Measurements from ENCODE around the gene SMIM35.

SMIM35 gene

DNA sequence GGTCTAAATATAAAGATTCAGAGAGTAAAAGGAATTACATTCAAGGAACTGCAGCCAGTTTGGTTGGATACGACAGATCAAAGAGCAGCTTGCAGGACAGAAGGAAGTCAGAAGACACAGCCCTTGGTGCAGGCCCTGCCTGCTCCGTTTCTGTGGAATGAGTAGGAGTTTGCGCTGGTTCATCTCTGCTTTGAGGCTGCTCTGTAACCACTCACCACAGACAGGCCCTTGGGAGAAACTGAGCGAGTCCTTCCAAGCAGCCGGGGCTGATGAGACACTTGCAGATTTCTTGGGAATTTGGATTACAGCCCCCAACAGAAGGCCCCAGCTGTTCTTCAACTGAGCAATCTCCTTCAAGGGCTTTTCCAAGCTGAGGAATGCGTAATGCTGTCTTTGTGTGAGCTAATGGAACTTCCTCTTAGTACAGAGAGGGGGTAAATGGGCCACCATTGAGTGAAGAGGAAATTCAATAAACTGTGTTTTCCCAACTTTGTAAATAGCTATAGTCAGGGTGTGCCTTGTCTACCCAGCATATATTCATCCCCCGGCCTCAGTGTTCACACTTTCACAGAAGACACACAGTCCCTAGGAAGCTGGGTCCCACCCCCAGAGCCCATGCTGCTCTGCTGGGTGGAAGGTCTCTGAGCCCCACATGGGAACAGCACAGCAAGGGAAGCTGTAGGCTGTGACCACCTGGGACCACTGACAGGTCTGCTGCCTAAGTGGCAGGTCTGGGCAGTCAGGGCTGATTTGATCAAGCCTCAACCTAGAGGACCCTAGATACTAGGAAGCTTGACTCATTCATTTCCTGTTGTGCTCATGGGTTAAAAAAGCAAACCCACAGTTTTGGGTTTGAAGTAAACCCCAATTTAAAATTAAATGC lies 84.0 kb downstream of the SMIM35 start:
- DNase-seq (ENCODE audit: low spot score) = no peak

DNA sequence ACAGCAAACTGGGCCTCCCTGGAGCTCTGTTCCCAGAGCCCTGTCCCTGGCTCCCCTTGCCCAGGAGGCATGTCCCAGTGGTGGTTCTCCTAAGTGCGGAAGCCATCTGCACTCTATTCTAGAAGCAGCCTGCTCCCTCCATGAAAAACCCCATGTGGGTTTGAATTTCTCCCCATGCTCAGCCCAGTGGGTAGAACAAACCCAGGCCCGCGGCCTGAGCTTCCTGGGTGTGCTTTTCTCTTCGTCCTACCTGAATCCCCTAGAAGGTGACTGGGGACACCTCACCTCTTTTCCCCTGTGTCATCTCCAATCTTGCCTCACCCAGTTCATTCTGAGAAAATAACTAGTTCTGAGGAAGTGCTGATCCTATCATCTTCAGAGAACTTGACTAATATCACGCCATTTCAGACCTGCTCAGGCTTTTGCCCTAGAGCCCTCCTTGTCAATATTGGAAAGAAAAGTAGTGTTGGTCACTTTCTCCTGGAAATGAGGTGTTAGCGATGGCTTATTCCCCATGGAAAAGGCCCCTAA lies 84.7 kb downstream of the SMIM35 start:
- no peak for DNase-seq (ENCODE audit: low spot score)

DNA sequence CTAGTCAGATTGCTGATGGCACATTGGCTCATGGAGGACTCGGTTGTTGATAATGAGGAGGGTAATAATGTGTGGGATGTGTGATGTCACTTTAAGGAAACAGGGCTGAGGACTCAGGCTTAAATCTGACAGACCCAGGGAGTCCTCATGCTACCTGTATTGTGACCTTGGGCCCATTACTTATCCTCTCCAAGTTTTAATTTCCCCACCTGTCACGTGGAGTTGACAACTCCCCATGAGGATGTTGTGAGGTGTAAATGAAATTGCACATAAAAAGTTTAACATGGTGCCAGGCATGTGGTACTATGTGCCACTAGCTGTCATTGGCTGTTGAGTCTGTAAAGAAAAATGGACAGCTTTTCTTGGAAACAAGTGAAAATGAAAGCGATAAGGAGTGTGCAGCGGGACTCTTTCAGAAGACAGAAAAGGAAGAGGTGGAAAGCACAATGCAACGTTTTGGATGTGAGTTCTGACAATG lies 85.2 kb downstream of the SMIM35 start:
- no peak for DNase-seq (ENCODE audit: low spot score)

DNA sequence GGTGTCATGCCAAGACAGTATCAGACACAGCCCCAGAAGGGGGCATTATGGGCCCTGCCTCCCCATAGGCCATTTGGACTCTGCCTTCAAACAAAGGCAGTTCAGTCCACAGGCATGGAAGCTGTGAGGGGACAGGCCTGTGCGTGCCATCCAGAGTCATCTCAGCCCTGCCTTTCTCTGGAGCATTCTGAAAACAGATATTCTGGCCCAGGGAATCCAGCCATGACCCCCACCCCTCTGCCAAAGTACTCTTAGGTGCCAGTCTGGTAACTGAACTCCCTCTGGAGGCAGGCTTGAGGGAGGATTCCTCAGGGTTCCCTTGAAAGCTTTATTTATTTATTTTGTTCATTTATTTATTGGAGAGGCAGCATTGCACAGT lies 85.9 kb downstream of the SMIM35 start:
- DNase-seq (ENCODE audit: low spot score) = no peak

DNA sequence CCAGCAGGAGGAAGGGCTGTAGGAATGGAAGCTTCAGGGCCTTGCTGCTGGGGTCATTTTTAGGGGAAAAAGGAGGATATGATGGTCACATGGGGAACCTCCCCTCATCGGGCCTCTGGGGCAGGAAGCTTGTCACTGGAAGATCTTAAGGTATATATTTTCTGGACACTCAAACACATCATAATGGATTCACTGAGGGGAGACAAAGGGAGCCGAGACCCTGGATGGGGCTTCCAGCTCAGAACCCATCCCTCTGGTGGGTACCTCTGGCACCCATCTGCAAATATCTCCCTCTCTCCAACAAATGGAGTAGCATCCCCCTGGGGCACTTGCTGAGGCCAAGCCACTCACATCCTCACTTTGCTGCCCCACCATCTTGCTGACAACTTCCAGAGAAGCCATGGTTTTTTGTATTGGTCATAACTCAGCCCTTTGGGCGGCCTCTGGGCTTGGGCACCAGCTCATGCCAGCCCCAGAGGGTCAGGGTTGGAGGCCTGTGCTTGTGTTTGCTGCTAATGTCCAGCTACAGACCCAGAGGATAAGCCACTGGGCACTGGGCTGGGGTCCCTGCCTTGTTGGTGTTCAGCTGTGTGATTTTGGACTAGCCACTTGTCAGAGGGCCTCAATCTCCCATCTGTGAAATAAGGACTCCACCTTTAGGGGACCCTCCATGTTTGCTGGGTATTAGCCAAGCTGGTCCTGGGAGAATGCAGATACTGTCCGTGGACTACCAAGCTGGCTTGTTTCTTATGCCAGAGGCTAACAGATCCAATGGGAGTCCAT lies 86.5 kb downstream of the SMIM35 start:
- DNase-seq (ENCODE audit: low spot score) = no peak

DNA sequence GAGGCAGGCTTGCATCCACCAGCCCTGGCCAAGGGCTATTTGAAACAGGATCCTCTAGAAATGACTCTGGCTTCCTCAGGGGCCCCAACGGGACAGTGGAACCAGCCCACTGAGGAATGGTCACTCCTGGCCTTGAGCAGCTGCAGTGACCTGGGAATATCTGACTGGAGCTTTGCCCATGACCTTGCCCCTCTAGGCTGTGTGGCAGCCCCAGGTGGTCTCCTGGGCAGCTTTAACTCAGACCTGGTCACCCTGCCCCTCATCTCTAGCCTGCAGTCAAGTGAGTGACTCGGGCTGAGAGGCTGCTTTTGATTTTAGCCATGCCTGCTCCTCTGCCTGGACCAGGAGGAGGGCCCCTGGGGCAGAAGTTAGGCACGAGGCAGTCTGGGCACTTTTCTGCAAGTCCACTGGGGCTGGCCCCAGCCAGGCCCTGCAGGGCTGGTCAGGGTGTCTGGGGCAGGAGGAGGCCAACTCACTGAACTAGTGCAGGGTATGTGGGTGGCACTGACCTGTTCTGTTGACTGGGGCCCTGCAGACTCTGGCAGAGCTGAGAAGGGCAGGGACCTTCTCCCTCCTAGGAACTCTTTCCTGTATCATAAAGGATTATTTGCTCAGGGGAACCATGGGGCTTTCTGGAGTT lies 87.3 kb downstream of the SMIM35 start:
- DNase-seq (ENCODE audit: low spot score) = no peak

DNA sequence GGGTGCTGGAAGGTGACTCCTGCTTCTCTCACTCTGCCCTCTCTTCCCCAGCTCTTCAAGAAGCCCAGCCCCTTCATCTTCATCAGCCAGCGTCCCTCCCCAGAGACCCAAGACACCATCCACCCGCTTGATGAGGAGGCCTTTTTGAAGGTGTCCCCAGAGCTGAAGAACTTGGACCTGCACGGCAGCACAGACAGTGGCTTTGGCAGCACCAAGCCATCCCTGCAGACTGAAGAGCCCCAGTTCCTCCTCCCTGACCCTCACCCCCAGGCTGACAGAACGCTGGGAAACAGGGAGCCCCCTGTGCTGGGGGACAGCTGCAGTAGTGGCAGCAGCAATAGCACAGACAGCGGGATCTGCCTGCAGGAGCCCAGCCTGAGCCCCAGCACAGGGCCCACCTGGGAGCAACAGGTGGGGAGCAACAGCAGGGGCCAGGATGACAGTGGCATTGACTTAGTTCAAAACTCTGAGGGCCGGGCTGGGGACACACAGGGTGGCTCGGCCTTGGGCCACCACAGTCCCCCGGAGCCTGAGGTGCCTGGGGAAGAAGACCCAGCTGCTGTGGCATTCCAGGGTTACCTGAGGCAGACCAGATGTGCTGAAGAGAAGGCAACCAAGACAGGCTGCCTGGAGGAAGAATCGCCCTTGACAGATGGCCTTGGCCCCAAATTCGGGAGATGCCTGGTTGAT lies 88.0 kb downstream of the SMIM35 start:
- no peak for DNase-seq (ENCODE audit: low spot score)

DNA sequence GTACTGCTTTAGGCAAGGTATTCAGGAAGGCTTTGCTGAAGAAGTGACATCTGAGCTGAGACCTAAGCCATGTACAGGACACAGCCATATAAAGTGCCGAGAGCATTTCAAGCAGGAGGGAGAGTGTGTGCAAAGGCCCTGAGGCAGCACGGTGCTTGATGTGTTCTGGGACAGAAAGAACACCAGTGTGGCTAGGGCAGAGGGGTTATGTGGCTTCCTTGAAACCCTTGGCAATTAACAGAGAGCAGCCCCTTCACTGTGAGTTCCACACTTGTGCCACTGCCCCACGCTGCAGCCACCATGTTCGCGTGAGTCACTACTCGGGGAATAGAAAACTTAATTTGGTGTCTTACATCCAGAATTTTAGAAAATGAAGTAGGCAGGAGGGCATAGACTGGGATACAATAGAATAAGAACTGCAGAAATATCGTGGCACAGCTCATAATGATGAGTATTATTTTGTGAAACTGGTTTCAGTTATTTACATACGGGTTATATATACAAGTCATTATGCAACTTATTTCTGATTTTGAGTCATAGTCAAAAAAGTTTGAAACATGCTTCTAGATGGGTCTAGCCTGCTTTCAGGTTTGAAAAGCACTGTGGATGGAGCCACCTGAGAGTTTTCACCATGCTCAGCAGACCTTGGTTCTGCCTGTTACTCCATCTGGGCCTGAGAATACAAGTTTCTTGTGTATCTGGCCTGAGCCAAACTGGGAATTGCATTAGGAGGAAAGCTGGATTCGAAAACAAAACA lies 88.8 kb downstream of the SMIM35 start:
- no peak for DNase-seq (ENCODE audit: low spot score)

DNA sequence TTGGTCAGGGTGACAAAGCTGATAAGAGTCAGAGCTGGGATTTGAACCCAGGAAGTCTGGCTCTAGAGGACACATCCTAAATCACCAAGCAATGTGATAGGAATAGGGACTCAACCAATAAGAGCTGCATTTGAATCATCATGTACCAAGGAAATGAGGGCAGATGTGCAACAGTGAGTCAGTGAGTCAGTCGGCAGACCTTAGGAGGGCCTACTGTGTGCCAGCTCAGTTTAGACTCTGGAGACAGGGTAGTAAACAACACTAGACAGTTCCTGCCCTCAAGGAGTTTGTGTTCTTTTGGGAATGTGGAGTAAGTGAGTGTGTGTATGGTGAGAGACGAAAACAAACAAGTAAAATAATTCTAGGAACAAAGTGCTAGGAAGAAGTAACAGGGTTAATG lies 89.4 kb downstream of the SMIM35 start:
- no peak for DNase-seq (ENCODE audit: low spot score)

DNA sequence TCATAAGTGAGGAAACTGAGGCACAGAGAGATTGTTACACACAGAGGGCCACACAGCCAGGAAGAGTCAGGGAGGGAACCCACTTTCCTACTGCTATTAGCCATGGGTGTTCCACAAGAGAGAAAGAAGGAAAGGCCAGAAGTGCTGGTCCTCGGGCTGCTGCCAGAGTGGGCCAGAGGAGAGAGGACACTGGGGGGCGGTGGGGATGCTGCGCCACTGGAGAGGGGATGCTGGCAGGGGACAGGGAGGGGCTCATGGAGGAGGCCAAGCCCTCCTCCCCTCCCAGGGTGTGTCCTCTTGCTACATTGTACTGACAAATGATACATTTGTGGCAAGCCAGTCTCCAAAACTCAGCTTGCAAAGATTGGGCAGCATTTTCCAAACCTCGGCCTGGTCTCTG lies 90.7 kb downstream of the SMIM35 start:
- DNase-seq (ENCODE audit: low spot score) = no peak

DNA sequence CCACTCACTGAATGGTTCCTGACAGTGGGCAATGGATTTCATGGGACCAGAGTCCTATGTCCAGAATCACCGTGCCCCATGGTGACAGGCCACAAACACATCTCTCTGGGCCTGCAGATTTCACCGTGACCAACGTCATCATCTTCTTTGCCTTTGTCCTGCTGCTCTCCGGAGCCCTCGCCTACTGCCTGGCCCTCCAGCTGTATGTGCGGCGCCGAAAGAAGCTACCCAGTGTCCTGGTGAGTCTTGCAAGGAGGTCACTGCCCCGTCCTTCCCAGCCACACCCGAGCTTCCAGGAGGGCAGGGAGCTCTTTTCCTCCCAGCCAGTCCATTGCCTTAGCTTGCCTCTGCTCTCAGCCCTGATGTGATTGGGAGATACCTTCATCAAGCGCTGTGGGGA lies 91.3 kb downstream of the SMIM35 start:
- DNase-seq (ENCODE audit: low spot score) = no peak

DNA sequence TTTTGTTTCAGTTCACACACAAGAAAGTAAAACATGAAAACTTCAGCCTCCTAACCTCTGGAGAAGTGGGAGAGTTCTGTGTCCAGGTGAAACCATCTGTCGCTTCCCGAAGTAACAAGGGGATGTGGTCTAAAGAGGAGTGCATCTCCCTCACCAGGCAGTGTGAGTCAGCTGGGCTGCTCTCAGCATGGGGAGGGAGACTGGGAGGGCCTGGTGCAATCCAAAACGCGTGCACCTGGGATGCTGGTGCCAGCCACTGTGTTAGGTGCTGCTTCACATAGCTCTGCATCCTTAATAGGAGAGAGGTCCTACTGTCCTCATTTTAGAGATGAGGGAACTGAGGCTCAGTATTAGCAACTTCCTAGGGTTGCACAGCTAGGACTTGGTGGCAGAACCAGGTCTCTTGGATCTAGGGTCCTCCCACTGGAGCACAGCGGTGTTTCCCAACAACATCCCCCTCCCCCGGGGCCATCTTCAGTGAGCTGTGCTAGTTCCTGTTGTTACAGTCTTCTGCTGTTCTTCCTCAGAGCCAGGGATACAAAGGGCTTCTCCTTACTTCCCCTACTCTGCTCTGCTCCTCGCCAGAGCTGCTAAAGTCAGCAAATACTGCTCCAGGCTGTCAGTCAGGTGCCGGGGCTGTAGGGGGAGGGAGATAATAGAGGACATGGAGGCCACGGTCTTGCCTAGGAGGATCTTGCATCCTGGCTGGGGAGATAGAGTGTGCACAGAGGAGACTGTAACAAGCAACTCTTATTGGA lies 92.6 kb downstream of the SMIM35 start:
- DNase-seq (ENCODE audit: low spot score) = no peak

DNA sequence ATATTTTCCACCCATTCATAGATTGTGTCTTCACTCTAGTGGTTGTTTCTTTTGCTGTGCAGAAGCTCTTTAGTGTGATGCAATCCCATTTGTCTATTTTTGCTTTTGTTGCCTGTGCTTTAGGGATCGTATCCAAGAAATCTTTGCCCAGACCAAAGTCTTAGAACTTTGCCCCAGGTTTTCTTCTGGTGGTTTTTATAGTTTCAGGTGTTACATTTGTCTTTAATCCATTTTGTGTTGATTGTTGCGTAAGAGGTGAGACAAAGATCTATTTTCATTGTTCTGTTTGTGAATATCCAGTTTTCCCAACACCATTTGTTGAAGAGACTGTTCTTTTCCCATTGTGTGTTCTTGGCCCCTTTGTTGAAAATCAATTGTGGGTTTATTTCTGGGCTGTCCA lies 94.1 kb downstream of the SMIM35 start:
- DNase-seq (ENCODE audit: low spot score) = no peak

DNA sequence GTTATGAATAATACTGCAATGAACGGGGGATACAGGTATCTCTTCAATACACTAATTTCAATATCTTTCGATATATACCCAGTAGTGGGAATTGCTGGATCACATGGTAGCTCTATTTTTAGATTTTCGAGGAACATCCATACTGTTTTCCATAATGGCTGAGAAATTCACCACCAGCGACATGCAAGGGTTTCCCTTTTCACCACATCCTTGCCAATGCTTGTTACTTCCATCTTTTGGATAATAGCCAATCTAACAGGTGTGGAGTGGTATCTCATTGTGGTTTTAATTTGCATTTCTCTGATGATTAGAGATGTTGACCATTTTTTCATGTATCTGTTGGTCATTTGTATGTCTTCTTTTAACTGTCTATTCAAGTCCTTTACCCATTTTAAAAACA lies 94.6 kb downstream of the SMIM35 start:
- DNase-seq (ENCODE audit: low spot score) = no peak

DNA sequence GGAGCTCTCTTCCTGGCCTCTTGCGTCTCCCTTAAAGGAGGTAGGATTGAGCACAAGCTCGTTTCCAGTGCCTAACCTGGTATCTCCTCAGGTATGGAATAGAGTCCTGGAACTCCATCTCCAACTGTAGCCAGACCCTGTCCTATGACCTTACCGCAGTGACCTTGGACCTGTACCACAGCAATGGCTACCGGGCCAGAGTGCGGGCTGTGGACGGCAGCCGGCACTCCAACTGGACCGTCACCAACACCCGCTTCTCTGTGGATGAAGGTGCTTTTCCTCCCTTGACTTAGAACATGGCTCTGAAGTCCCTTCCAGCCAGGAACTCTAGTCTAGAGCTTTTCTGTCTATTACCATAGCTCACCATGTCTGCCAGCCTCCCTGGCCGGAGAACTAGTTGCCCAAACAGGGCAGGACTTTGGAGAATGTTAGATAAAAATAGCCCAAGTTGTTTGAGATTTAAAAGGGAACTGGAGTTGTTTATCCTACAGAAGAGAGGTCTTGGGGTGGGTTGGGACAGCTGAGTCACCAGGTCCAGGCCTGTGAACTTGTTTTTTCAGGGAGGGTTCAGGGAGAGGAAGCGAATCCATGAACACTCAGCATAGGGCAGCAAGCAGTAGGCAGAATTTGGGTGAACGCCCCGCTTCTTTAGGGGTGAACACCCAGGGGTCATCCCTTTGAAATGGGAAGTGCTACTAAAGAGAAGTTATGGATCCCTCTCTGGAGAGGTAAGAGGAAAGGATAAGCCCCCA lies 97.2 kb downstream of the SMIM35 start:
- no peak for DNase-seq (ENCODE audit: low spot score)

DNA sequence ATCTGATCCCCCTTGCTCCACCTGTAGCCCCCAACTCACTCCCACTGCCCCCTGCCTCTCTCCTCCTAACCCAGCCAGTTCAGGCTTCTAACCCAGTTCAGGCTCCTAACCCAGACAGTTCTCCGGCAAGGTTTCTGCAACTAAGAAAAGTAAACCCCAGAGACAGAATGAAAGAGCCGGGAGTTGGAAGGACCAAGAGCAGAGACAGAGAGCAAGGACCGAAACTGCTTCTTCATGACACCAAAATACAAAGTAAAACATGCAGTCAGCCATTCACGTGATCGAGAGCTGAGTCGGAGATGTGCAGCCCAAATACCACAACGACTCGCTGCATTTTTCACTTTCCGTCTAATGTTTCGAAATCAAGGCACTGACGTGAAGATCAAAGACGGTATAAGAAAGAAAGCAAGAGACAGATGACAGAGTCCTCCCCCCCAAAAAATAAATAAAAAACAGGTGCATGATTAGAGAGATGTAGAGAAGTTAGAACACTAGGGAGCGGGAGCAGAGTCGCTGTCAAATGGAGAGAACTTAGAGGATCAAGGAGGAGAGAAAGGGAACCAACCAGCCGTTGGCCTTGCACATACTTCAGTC lies 99.7 kb downstream of the SMIM35 start:
- DNase-seq (ENCODE audit: low spot score) = no peak

DNA sequence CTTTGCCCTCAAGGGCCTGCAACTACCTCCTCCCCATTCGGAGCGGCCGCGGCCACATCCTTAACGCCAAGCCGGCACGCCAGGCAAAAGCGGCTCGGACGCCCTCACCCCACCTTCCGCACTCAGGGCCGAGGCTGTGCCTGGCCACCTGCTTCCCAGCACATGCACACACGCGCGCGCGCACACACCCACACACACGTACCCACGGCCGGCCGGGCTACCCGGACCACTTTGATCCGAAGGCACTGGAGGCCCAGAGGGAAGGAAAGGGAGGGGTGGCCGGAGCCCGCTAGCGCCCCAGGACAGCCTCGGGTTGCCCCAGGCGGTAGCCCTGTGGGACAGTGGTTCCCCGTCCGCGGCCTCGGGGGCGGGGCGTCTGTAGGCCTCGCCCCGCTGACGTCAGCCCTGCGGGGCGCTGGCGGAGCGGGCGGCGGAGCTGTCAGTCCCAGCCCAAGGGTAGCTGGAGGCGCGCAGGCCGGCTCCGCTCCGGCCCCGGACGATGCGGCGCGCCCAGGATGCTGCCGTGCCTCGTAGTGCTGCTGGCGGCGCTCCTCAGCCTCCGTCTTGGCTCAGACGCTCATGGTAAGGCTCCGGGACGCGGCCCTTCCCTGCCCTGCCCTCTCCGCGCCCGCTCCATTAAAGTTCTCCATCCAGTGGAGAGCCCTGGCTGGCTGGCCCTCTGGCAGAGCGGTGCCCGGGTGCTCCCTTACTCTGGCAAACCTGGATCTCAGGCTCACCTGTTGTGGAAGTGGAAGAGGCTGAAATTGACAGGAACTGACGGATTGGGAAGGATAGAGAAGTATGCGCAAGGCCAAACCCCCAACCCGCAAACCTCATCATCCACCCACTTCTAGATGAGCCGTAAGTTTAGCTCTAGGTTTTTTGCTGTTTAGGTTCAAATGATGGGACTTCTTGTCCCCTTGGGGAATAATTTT lies 100.5 kb downstream of the SMIM35 start, which contains the start of gene IL10RA:
Gene IL10RA (plus strand): TSS at position 442 of the 935 bp plus-strand sequence. CDS start 74 bp downstream, at position 516.
- DNase-seq (ENCODE audit: low spot score) = peak; percentile 26

DNA sequence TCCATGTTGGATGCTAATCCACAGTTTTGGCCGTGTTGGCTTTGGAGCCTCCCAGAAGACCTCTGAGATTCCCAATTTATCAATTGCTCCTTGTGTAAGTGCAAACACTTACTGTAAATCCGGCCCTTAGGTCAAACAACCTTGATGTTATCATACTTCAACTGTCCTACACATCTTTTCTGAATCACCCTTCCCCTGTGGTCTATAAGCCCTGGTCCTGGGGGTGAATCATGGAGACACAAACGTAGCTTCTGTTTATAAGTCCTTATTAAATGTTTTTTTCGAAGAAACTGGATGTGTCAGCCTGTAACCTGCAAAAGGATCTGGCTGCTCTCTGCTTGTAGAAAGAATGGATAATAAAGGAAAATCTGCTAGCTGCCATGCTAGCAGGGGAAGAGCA lies 102.3 kb downstream of the SMIM35 start:
- DNase-seq (ENCODE audit: low spot score) = no peak
